MCF 10A (cell line): Measurements from ENCODE around the gene DGKA. TPM values are rescaled to one million over a fixed set of nuclear protein-coding genes. Genes with fewer than 3 reads are reported as not detected.
"Not testable (repeated sequence)": the region's sequence is repeated elsewhere in the genome, so short reads cannot be mapped to it uniquely, and the experiment has no call there.

ENCODE experiments used
- BruUV-seq: library from RNA; stranded (reverse); fragments of 400-500 nt; replicated peaks from 2 replicates; lab custom pipeline; 2021; lab: Mats Ljungman, UMichigan
- CTCF ChIA-PET: fragments of 300-600 bp; sonication (Branson Sonifier 250); formaldehyde crosslinking; extraction: SDS; loops from one replicate; lab custom pipeline; 2021; ENCODE audit warnings: antibody characterized with exemption, inconsistent platforms; lab: Yijun Ruan, JAX
- POLR2A ChIA-PET: fragments of 300-600, 350-650 bp; sonication (Branson Sonifier 250); formaldehyde crosslinking; extraction: SDS; loops from one replicate; lab custom pipeline; 2020; ENCODE audit warnings: antibody characterized with exemption, inconsistent platforms; lab: Yijun Ruan, JAX
- DNase-seq: peaks from one replicate; pipeline ENCODE4 v3.0.0-alpha.2; 2018; ENCODE audit not compliant: unreplicated experiment
- H3K27ac Mint-ChIP-seq: one replicate; pipeline ENCODE4 v1.8.0; 2022; ENCODE audit warnings: mild to moderate bottlenecking, low read depth, mixed read lengths; ENCODE audit not compliant: unreplicated experiment
- H3K27me3 Mint-ChIP-seq: one replicate; pipeline ENCODE4 v1.8.0; 2022; ENCODE audit warnings: mixed read lengths; ENCODE audit not compliant: insufficient read depth, unreplicated experiment
- H3K36me3 Mint-ChIP-seq: one replicate; pipeline ENCODE4 v1.8.0; 2022; ENCODE audit warnings: mild to moderate bottlenecking, moderate library complexity, mixed read lengths; ENCODE audit not compliant: insufficient read depth, unreplicated experiment
- H3K4me1 Mint-ChIP-seq: one replicate; pipeline ENCODE4 v1.8.0; 2022; ENCODE audit warnings: mixed read lengths; ENCODE audit not compliant: insufficient read depth, unreplicated experiment
- H3K4me3 Mint-ChIP-seq: one replicate; pipeline ENCODE4 v1.8.0; 2022; ENCODE audit warnings: mild to moderate bottlenecking, moderate library complexity, mixed read lengths; ENCODE audit not compliant: unreplicated experiment
- H3K9me3 Mint-ChIP-seq: one replicate; pipeline ENCODE4 v1.8.0; 2022; ENCODE audit warnings: mixed read lengths; ENCODE audit not compliant: unreplicated experiment
- intact Hi-C: fragments of 100-400 bp; cut with micrococcal nuclease; formaldehyde crosslinking; loops from 2 replicates; pipeline ENCODE4 v1.14.1; 2022
- total RNA-seq: library from RNA; stranded (reverse); gene quantifications from 2 replicates; pipeline ENCODE4 v1.2.3, GENCODE V29; 2022
- TF ChIP-seq, protein P1 (sequence below): fragments of 200-600 bp; IDR thresholded peaks from one replicate; pipeline ENCODE4 v1.8.0; 2022; ENCODE audit warnings: antibody characterized with exemption, mild to moderate bottlenecking; ENCODE audit not compliant: unreplicated experiment

Gene DGKA
- total RNA-seq, 1 experiment from 2014 or later = 236 TPM

DNA sequence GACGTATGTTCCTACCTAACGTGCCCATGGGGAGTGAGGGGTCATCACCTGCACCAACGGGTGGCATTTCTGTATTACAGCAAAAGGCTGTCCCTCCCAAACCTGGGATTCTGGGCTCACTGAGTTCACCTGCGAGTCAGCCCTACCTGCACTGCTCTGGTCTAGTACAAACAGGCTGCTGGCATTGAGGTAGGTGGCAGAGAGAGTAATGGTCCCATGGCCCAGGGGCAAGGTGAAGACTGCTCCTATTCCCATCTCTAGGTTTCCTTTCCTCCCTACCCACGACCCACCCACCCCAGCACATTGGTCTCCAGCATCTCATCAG lies 66.5 kb downstream of the DGKA start:
- H3K4me1 Mint-ChIP-seq = peaks cover 12% of the 10 kb centered on the region
- H3K36me3 Mint-ChIP-seq = peaks cover 20% of the 10 kb centered on the region
- no peaks in the 10 kb centered on the region for H3K9me3 Mint-ChIP-seq
- BruUV-seq = no TSS peak
- H3K4me3 Mint-ChIP-seq = peak overlapping the region; percentile 92
- intact Hi-C loops = loop anchor here (2.0 kb wide), 2 partner anchors 81 to 119 kb away; partner anchors contain the start of gene RPL41
- no peak for DNase-seq
- no peaks in the 10 kb centered on the region for H3K27me3 Mint-ChIP-seq
- ChIA-PET CTCF (interaction anchor here (0.5 to 5.0 kb wide), 15 partner anchors 9 to 263 kb away, joined by 3 to 80 read pairs (median 5); partner anchors contain the start of gene PA2G4), POLR2A (interaction anchor here (0.6 to 5.0 kb wide), 25 partner anchors 9 to 268 kb away, joined by 3 to 71 read pairs (median 8); partner anchors contain the start of genes CD63, DNAJC14, ERBB3 and ESYT1)
- TF ChIP-seq, protein P1, sequence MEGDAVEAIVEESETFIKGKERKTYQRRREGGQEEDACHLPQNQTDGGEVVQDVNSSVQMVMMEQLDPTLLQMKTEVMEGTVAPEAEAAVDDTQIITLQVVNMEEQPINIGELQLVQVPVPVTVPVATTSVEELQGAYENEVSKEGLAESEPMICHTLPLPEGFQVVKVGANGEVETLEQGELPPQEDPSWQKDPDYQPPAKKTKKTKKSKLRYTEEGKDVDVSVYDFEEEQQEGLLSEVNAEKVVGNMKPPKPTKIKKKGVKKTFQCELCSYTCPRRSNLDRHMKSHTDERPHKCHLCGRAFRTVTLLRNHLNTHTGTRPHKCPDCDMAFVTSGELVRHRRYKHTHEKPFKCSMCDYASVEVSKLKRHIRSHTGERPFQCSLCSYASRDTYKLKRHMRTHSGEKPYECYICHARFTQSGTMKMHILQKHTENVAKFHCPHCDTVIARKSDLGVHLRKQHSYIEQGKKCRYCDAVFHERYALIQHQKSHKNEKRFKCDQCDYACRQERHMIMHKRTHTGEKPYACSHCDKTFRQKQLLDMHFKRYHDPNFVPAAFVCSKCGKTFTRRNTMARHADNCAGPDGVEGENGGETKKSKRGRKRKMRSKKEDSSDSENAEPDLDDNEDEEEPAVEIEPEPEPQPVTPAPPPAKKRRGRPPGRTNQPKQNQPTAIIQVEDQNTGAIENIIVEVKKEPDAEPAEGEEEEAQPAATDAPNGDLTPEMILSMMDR = no peak
- H3K27ac Mint-ChIP-seq = no peak overlapping the region

DNA sequence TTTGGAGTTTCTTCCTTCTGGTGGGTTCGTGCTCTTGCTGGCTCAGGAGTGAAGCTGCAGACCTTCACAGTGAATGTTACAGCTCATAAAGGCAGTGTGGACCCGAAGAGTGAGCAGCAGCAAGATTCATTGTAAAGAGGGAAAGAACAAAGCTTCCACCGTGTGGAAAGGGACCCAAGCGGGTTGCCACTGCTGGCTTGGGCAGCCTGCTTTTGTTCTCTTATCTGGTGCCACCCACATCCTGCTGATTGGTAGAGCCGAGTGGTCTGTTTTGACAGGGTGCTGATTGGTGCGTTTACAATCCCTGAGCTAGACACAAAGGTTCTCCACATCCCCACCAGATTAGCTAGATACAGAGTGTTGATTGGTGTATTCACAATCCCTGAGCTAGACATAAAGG lies 68.6 kb downstream of the DGKA start:
- ChIA-PET CTCF (interaction anchor here (0.7 to 1.2 kb wide), 3 partner anchors 41 to 1656 kb away, joined by 3 read pairs; no protein-coding TSS in a partner anchor), POLR2A (interaction anchor here (0.8 to 5.0 kb wide), 2 partner anchors 41 to 105 kb away, joined by 4 to 33 read pairs; partner anchors contain the start of gene PA2G4)
- BruUV-seq = not testable (repeated sequence)

DNA sequence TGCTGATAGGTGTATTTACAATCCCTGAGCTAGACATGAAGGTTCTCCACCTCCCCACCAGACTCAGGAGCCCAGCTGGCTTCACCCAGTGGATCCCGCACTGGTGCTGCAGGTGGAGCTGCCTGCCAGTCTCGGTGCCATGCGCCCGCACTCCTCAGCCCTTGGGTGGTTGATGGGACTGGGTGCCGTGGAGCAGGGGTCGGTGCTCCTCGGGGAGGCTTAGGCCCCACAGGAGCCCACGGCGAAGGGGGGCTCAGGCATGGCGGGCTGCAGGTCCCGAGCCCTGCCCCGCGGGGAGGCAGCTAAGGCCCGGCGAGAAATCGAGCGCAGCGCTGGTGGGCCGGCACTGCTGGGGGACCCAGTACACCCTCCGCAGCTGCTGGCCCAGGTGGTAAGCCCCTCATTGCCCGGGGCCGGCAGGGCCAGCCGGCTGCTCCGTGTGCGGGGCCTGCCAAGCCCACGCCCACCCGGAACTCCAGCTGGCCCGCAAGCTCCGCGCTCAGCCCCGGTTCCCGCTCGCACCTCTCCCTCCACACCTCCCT lies 69.1 kb downstream of the DGKA start:
- Mint-ChIP-seq H3K4me1 (peaks cover 12% of the 10 kb centered on the region), H3K36me3 (peaks cover 17% of the 10 kb centered on the region)
- ChIA-PET CTCF (interaction anchor here (0.7 to 1.2 kb wide), 4 partner anchors 41 to 1526 kb away, joined by 3 read pairs; no protein-coding TSS in a partner anchor), POLR2A (interaction anchor here (0.8 to 5.0 kb wide), 2 partner anchors 41 to 104 kb away, joined by 4 to 33 read pairs; partner anchors contain the start of gene PA2G4)
- H3K4me3 Mint-ChIP-seq, H3K9me3 Mint-ChIP-seq, H3K27me3 Mint-ChIP-seq, BruUV-seq, intact Hi-C loops, H3K27ac Mint-ChIP-seq, DNase-seq: not testable (repeated sequence)

More for the DNA sequence above, 68.6 kb downstream of the DGKA start:
- H3K4me3 Mint-ChIP-seq, DNase-seq, H3K9me3 Mint-ChIP-seq, H3K27ac Mint-ChIP-seq, H3K27me3 Mint-ChIP-seq, intact Hi-C loops: not testable (repeated sequence)
- peaks cover 12% of the 10 kb centered on the region for H3K4me1 Mint-ChIP-seq
- peaks cover 17% of the 10 kb centered on the region for H3K36me3 Mint-ChIP-seq

DNA sequence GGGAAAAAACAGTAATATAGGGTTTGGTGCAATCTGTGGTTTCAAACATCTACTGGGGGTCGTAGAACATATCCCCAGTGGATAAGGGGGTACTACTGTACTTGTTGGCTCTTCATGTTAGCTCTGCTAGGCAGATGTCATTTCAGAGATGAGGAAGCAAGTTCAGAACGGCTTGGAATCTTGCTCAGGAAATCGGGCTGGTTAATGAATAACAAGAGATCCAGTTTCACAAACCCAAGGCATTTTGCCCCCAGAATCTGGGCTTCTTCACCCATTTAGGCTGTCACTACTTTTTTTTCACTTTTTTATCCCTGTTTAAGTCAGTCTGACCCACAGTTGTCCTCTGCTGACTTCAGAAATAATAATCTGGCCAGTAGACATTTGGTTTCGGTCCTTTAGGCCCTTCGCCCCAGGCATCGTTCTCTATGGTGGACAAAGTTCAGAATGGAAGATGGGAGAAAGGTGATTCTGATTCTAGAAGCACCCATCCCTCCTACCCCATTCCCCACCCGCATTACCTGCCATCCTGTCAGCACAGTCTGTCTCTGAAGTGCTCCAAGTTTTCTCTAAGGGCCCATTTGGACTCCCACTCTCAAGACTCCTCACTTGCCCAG lies 70.6 kb downstream of the DGKA start:
- no peak overlapping the region for H3K27ac Mint-ChIP-seq
- intact Hi-C loops = no loop called here

DNA sequence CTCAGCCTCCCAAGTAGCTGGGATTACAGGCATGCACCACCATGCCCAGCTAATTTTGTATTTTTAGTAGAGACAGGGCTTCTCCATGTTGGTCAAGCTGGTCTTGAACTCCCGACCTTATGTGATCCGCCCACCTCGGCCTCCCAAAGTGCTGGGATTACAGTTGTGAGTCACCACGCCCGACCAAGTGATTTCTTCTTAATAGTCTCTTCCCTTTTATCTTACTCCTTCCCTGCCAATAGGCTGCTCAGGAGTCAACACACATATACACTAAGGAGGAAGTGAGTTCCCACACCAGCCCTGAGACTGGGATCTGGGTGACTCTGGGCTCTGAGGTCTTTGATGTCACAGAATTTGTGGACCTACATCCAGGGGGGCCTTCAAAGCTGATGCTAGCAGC lies 72.4 kb downstream of the DGKA start:
- DNase-seq, H3K9me3 Mint-ChIP-seq, H3K27me3 Mint-ChIP-seq, H3K4me3 Mint-ChIP-seq, H3K27ac Mint-ChIP-seq, H3K4me1 Mint-ChIP-seq, intact Hi-C loops, BruUV-seq, H3K36me3 Mint-ChIP-seq: not testable (repeated sequence)
- CTCF ChIA-PET = interaction anchor here (0.6 to 0.9 kb wide), 4 partner anchors 26 to 111 kb away, joined by 3 to 4 read pairs (median 3); no protein-coding TSS in a partner anchor
- POLR2A ChIA-PET = interaction anchor here (0.5 kb wide), 1 partner anchor 20 kb away, joined by 3 read pairs; no protein-coding TSS in a partner anchor

More for the DNA sequence above, 70.6 kb downstream of the DGKA start:
- Mint-ChIP-seq H3K4me1 (peaks cover 6% of the 10 kb centered on the region), H3K27me3 (no peaks in the 10 kb centered on the region), H3K4me3 (no peak overlapping the region), H3K36me3 (peaks cover 10% of the 10 kb centered on the region), H3K9me3 (no peaks in the 10 kb centered on the region)
- no TSS peak for BruUV-seq
- TF ChIP-seq, protein P1 = no peak
- ChIA-PET POLR2A (no interaction called here), CTCF (interaction anchor here (0.6 kb wide), 2 partner anchors 20 to 291 kb away, joined by 3 read pairs; no protein-coding TSS in a partner anchor)
- no peak for DNase-seq

Other genes starting within 250 kb of the DGKA start
- 2.1 and 3.0 TPM in 2 replicates for gene ITGA7, start 223.3 kb upstream of the DGKA start, total RNA-seq
- 75.8 and 84.3 TPM in 2 replicates for gene BLOC1S1, start 215.1 kb upstream of the DGKA start, total RNA-seq
- gene RDH5, start 210.8 kb upstream of the DGKA start, total RNA-seq = 2.5 and 3.9 TPM in 2 replicates
- 552 and 724 TPM in 2 replicates for gene CD63, start 202.2 kb upstream of the DGKA start, total RNA-seq
- gene GDF11, start 188.0 kb upstream of the DGKA start, total RNA-seq = 1.9 TPM in 2 replicates
- 39.2 and 61.1 TPM in 2 replicates for gene SARNP, start 113.4 kb upstream of the DGKA start, total RNA-seq
- gene ORMDL2, start 113.1 kb upstream of the DGKA start, total RNA-seq = 54.6 and 55.9 TPM in 2 replicates
- 27.3 and 29.9 TPM in 2 replicates for gene DNAJC14, start 101.6 kb upstream of the DGKA start, total RNA-seq
- gene MMP19, start 88.2 kb upstream of the DGKA start, total RNA-seq = 3.3 and 3.7 TPM in 2 replicates
- gene PYM1, start 3.3 kb upstream of the DGKA start, total RNA-seq = 50.5 and 56.5 TPM in 2 replicates
- 0.59 TPM in 1 of 2 replicates, not detected in the other for gene PMEL, start 34.9 kb downstream of the DGKA start, total RNA-seq
- gene CDK2, start 35.7 kb downstream of the DGKA start, total RNA-seq = 17.9 and 23.8 TPM in 2 replicates
- 67.4 and 96.1 TPM in 2 replicates for gene RAB5B, start 42.9 kb downstream of the DGKA start, total RNA-seq
- gene SUOX, start 66.1 kb downstream of the DGKA start, total RNA-seq = 6.3 and 7.9 TPM in 2 replicates
- 2.4 and 3.4 TPM in 2 replicates for gene IKZF4, start 89.9 kb downstream of the DGKA start, total RNA-seq
- 45.1 and 67.3 TPM in 2 replicates for gene RPS26, start 110.8 kb downstream of the DGKA start, total RNA-seq
- gene ERBB3, start 149.0 kb downstream of the DGKA start, total RNA-seq = 1.1 and 3.7 TPM in 2 replicates
- gene PA2G4, start 173.4 kb downstream of the DGKA start, total RNA-seq = 158 and 205 TPM in 2 replicates
- gene RPL41, start 185.5 kb downstream of the DGKA start, total RNA-seq = 4,675 and 4,734 TPM in 2 replicates
- 2.8 and 3.5 TPM in 2 replicates for gene ZC3H10, start 187.1 kb downstream of the DGKA start, total RNA-seq
- 111 and 123 TPM in 2 replicates for gene ESYT1, start 197.1 kb downstream of the DGKA start, total RNA-seq
- gene MYL6B, start 221.4 kb downstream of the DGKA start, total RNA-seq = 46.0 and 58.0 TPM in 2 replicates
- 716 and 997 TPM in 2 replicates for gene MYL6, start 227.2 kb downstream of the DGKA start, total RNA-seq